Central memory CD4-positive, alpha-beta T cell (primary cell): ENCODE results near the gene PIGK.
"Not testable (repeated sequence)": the region's sequence is repeated elsewhere in the genome, so short reads cannot be mapped to it uniquely, and the experiment has no call there.

ENCODE experiments used
- DNase-seq: peaks from one replicate; pipeline ENCODE4 v3.0.0; 2022

The PIGK gene

DNA sequence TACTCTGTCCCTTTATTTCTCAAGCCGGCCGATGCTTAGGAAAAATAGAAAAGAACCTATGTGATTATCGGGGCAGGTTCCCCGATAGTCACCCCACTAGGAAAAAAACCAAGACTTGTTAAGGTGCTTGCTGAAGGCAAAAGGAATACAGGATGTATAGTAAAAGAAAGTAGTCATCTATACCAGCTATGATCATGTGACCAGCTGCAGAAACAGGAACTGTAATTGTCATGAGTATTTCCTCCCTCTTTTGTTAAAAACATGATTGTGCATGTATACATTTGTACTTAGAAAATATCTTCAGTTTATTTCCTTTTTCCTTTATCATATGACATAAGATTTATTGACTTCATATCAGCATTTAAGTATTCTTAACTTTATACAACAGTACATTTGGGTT lies 30.5 kb downstream of the PIGK start:
- no peak for DNase-seq

DNA sequence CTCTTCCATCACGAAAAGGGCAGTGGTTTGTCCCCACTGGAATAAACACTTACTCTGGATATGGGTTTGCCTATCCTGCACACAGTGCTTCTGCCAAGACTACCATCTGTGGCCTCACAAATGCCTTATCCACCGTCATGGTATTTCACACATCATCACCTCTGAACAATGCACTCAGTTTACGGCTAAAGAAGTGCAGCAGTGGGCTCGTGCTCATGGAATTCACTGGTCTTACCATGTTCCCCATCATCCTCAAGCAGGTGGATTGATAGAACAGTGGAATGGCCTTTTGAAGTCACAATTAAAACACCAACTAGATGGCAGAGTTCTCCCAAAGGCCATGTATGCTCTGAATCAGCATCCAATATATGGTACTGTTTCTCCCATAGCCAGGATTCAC lies 32.3 kb downstream of the PIGK start:
- not testable (repeated sequence) for DNase-seq

DNA sequence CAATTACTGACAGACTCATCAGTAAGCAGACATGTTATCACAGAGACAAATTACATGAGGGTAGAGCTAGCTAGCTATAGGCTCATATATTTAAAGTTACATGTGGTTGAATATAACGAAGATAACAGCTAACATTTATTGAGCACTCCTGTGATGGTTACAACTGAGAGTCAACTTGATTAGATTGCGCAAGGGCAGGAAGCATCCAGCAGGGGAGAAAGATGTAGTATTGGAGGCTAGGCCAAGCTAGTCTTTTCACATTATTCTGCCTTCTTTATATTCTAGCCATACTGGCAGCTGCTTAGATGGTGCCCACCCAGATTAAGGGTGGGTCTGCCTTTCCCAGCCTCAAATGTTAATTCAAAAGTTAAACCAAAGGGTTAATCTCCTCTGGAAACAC lies 37.1 kb downstream of the PIGK start:
- no peak for DNase-seq

DNA sequence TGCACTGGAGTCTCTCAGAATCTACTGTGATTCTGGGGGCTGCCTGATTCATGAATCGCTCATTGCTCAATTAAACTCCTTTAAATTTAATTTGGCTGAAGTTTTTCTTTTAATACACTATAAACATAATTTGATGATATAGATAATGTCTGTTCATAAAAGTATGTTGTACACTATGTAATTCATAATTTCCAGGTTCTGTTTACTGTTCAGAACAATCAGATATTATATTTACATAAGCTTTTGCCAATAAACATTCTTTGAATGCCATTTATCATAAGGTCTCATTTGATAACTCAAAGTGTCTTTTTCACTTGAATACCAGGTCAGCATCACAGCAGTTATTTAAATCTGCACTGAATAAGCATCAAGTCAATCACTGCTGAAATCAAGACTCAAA lies 39.6 kb downstream of the PIGK start:
- no peak for DNase-seq

DNA sequence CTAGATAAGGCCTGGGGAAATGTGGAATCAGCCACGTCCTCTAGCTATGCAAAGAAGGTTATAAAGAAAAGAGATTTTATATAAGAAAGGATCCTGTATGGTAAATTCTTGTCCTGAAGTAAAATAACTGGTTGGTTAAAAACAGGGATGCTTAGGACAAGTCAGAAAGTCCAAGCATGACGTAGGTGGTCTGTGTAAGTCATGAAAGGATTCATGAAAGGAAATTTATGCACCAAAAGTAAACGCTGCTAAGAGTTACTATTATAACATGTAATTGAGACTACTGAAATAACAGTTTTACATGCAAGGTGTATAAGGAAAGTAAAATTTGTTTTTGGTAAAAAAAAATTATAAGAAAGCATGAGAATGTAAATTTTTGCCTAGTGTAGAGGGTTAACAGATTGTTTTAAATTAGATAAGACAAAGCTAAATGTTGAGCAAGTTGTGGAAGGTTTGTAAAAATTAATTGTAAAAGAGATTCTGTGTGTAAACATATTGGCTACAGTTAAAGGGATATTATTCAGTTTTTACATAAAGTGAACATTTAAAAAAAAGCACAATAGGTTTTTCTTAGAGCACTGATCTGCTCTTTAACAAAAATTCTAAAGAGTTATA lies 43.9 kb downstream of the PIGK start:
- no peak for DNase-seq

DNA sequence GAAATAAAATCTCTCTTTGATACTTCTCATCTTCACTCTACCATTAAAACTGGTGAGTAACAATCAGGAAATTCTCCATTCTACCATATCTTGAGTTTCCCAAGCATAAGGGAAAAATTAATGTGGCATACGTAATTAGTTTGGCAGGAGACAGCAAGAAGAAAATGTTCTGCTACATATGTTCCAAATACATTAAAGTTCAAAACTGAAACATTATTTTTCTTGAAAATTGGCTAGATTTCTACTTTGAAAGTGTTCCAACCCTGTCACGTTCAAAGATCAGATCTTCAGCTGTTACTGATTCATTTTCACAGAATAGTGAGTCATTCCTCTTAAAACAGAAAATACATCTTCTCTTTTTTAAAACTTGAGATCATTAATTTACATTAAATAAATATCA lies 48.5 kb downstream of the PIGK start:
- DNase-seq, result no peak

DNA sequence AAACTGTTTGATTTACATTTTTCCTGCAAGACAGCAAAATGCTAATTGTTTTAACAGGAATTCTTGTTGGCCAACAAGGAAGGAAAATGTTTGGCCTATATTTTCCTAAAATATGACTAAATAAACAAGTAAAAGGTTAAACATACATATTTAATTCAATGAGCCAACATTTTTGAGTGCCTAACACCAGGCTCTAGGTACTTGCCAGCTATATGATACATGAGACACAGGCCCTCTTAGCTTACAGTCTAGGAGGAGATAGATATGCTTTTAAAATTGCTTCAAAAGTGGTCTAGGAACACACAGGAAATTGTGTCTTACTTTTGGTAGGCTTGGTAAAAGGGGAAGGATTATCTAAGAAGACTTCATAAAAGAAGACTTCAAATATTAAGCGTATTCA lies 50.9 kb downstream of the PIGK start:
- DNase-seq, result no peak

DNA sequence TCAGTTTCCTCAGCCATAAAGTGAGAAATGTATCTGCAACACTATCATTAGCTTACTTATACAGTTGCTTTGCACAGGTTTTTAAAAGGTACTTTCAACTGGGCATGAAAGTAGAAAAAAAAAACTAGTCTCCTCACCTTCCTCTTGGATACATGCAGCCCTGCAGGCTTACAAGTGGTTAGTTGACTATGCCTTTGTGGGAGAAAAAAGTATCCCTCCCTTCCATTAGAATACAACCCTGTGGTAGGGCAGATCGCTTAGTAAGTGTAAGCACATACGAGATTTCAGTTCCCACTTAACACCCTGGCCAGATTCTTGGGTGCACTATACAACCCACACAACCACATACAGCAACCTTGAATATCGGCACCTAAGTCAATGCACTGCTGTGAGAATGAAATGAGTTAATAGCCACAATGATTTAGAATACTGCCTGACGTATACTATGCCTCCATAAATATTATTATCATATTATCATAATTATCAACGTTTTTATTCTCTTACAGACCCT lies 54.7 kb downstream of the PIGK start:
- DNase-seq, result no peak

DNA sequence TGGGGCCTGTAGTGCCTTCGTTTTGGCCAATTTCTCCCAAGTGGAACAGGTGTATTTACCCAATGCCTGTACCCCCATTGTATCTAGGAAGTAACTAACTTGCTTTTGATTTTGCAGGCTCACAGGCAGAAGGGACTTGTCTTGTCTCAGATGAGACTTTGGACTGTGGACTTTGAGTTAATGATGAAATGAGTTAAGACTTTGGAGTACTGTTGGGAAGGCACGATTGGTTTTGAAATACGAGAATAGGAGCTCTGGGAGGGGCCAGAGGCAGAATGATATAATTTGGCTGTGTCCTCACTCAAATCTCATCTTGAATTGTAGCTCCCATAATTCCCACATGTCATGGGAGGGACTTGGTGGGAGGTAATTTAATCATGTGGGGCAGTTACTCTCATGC lies 59.5 kb downstream of the PIGK start:
- DNase-seq, result not testable (repeated sequence)

DNA sequence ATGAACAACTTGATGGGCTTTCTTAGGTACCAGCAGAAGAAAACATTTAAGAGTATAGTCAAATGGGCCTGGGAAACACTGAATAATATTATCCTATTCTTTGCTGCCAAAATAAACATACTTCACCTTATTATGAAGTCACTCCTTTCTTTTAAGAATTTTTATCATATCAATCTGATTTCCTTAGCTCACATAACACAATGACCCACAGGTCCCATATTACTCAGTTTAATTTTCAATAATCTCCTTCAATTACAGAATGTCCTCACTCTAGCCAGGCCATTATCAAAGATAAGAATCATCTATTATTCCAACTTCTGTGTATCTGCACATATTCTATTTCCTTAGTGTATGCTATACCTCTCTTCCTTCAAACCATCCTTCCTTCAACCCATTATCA lies 63.0 kb downstream of the PIGK start:
- DNase-seq, result no peak

DNA sequence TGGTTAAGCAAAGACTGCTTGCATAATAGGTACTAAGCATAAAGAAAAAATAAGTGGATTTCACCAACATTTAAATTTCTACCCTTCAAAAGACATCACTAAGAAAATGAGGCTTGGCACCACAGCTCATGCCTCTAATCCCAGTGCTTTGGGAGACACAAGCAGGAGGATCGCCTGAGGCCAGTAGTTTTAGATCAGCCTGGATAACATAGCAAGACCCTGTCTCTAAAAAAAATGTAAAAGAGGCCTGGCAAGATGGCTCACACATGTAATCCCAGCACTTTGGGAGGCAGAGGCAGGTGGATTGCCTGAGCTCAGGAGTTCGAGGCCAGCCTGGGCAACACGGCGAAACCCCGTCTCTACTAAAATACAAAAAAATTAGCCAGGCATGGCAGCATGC lies 73.0 kb downstream of the PIGK start:
- no peak for DNase-seq

DNA sequence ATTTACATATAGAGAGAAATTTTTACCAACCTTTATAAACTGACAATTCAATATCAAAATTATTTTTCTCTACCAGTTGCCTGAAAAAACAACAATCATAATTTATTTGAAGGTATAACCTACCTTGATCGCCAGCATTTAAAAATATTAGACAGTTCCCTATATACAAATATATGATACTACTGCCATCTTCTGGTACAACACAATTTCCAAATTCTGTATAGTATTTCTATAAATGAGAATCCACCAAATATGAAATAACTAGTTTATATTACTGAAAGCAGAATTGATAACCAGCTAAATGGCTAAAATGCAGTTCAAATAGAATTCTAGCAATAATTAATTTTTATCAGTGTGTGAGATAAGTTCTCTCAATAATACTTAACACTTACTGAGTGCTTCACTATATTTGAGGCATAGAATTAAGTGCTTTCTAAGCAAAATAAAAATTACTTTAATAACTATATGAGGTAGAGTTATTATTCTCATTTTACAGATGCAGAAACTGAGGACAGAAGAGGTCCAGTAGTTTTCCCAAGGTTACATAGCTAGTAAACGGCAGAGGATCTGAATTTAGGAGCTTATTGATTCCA lies 75.6 kb downstream of the PIGK start:
- no peak for DNase-seq

DNA sequence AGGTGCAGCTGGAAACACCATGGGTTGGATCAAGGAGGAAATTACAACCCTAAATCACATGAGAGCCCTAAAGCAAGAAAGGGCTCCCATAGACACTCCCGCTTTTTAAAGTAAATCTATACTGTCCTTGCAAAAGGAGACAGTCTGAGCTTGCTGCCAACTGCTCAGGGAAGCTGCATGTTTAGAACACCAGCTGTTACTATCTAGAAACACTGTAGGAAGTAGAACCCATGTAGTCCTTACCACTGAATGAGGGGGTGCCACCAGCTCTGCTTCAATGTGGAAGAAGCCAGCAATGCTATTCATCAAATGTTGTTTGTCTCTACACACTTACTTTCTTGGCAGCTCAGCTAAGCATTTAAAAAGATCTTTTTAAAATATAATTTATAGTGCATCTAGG lies 79.8 kb downstream of the PIGK start:
- DNase-seq, result no peak

DNA sequence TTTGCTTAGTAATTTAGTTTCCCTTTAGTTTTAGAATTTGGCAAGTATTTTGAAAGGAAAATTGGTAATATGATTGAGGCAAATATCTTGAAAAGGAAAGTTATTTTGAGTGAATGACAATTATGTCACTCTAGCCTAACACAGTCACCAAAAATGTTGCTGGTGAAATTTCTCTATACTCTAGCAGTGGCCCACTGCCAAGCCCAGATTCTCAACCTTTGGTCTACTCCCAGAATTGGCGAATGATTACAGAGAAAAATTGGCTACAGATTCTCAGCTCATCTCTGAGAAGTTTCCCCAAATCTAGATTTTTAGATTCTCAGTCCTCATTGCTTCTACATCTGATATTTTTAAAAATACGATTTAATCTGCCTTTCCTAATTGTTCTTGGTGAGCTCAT lies 84.9 kb downstream of the PIGK start:
- DNase-seq, result no peak

DNA sequence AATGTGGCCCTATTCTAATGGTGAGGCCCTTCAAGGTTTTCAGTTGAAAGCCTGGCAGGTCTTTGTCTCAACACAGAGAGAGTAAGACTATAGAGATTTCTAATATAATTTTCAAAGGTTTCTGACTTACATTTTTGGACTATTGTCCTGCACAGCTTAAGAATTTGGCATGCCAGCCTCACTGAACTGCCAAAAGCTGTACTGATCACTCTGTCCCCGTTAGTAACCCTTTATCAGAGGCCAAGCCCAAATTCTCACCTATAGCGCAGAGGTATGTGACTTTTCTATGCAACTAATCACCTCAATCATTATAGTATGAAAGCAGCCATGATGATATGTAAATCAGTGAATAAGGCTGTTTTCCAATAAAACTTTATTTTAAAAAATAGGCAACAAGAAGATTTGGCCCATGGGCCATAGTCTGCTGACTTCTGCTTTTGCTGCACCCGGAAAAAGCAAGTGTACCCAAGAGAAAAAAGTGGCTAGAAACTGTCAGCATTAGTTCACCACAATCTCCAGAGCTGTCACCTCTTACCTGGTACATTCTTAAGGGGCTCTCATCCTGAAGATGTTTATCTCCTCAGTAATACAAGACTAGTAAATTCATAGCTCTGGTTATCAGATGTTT lies 85.4 kb downstream of the PIGK start:
- DNase-seq, result no peak

DNA sequence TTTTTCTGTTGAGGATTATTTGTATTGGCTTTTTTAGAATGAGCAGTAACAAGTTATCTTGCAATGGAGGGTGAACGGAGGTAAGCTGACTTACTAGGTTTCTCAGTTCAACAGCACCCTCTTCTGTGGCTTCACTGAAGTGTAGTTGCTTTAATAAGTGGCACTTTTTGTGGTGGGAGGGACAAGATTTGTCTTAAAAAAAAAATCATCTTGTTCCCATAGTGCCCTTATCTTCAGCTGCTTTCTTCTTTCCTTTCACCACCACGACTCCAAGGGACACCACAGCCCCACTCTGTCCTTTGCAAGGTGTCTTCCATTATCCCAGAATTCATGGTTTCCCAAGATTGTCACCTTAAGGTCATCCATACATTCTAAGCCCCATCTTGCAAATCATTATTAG lies 92.9 kb downstream of the PIGK start:
- DNase-seq, result no peak

DNA sequence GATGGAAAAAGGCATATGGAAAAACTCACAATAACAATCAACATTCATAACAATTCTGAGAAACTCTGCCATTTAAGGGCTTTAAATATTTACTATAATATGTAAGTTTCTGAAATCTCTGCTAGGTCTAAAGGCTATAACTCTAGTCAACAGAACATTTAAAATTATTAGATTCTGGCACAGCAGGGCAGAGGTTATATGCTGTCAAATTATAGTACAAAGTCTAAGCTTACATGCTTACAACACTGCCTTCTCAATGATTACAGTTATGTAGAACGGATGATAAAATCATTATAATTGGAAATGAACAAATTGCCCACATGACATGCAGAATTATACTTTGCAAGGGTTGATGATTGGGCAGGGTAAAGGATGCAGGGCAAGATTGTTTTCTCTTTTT lies 97.7 kb downstream of the PIGK start:
- DNase-seq, result no peak

DNA sequence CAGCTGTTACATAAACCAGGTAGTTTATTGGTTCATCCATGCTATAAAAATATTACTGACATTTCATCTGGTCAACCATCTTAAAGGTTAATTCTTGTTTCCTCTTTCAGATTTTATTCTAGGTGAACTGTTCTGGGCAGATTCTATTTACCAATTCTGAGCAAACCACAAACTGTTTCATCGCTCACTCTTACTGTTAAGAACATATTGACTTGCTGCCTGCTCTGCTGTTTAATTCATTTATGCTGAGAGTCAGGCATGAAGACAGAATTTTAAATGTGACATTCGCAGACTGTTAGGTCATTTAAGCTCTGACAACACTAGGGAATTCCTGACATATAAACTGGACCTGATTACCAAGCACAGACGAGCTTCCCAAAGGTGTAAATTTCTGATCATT lies 98.3 kb downstream of the PIGK start:
- no peak for DNase-seq

DNA sequence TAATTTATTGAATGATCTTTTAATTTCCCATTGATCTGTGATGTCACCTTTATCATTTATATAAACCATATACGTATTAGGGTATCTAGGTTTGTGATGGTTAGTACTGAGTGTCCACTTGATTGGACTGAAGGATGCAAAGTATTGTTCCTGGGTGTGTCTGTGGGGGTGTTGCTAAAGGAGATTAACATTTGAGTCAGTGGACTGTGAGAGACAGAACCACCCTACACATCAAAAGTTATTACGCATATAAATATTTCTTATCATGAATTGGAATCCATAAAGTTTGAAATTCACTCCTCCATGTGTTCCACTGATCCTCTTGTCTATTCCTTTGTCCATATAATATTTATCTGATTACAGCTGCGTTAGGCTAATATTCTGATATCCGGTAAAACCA lies 100.5 kb downstream of the PIGK start:
- no peak for DNase-seq

DNA sequence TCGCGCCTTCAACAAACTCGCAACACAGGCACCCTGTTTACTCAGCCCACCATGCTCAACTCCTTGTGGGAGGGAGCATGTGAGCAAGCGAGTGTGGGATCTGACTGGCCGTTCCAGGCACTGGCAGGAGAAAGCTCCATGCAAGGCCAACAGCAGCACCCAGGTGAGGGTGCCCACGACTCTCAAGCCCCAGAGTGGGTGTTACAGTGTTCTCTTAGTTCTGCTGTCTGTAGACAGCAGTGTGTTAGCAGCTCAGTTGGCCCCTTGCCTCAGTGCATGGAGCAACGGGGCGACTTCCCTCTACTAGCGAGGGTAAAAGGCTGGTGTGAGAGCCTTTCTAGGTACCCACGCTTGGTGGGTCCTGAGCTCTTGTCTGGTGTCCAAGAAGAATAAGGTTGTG lies 114.6 kb downstream of the PIGK start:
- no peak for DNase-seq

DNA sequence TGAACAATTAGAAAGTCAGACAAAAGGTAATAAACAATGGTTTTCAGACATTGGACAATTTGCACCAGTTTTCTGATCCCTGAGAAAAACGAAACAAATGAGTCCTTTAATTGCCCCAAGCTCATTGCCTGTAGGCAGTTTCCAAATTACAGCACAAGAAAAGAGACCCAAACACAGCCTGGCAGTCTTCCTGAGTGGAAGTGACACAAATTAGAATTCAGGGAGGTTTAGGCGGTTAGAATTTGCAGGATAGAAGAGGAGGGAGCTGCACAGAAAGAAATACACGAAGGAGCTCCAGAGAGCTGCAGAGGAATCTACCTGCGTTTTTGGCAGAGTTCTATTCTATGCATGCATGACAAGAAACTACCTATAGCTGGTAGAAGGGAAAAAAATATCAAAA lies 115.7 kb downstream of the PIGK start:
- DNase-seq, result no peak

DNA sequence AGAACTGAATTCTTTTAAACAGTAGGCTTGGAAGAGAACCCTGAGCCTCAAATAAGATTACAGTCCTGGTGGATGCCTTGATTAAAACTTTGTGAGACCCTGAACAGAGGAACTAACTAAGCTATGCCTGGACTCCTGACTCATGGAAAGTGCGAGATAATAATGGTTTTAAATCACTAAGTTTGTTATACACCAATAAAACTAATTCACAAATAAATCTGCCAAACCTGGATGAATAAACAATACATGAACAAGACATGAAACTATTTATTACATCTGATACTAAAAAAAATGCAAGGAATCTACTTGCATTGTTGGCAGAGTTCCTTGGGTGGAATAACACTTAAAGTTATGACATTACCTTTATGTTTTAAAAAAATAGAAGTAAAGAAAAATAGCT lies 118.4 kb downstream of the PIGK start:
- DNase-seq, result no peak

DNA sequence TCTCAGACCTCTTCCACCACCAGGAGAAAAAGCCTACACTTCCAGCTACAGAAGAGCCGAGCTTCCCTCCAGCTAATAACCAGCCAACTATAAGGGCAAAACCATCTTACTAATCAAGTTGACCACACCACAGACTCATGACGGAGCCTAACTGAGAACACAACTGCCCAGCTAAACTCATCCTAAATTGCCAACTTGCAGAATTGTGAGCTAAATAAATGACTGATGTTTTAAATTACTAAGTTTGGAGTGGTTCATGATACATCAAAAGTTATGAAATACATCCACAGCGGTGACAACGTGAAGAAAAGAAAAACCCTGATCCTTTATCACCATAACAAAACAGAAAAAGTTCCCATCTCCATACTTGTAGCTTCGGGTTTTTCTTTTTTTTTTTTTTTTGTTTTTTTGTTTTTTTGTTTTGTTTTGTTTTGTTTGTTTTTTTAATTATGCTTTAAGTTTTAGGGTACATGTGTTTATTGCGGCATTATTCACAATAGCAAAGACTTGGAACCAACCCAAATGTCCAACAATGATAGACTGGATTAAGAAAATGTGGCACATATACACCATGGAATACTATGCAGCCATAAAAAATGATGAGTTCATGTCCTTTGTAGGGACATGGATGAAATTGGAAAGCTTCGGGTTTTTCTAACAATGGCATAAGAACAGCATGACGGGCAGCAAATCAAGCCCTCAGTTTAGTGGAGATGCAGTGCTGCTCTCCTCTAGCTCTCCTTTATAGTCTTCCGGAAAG lies 122.6 kb downstream of the PIGK start:
- no peak for DNase-seq

DNA sequence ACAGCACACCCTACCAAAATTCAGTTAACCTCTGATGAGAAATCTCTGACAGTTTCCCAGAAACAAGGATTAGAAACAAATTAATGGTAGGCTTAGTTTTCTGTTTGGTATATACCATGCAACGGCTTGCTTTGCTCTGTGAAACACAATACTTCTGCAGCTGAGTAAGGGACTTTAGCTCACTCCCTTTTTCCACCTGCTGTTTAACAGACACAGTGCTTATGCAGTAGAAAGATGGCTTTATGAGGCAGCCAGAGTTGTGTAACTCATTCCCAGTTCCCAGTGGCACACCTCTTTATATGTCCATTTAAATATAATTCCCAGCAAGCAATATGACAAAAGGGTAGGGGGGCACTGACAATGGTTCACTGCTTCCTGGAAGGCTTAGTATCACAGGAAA lies 124.0 kb downstream of the PIGK start:
- no peak for DNase-seq
